GM19099 (cell line): ENCODE results near the gene GPD1L.

ENCODE experiments used
- POLR2A ChIP-seq: IDR thresholded peaks from 3 replicates; pipeline ENCODE4 v1.6.1; 2011; ENCODE audit warnings: low read depth; ENCODE audit not compliant: insufficient read length; ENCODE audit errors: extremely low read depth

GPD1L gene

GRCh38 chr3:32217339-32217738, 110.9 kb downstream of the GPD1L start:
- TF ChIP-seq POLR2A, result no peak
